HG03575 (cell line): Measurements from ENCODE around the gene DACH1.
"Not testable (repeated sequence)": the region's sequence is repeated elsewhere in the genome, so short reads cannot be mapped to it uniquely, and the experiment has no call there.

Source experiments
- ATAC-seq: cut with Tn5 transposase; IDR thresholded peaks from one replicate; pipeline ENCODE4 v1.9.1; 2021; ENCODE audit not compliant: unreplicated experiment, insufficient number of reproducible peaks, low FRiP score; ENCODE audit errors: extremely low read depth

DACH1 gene

DNA sequence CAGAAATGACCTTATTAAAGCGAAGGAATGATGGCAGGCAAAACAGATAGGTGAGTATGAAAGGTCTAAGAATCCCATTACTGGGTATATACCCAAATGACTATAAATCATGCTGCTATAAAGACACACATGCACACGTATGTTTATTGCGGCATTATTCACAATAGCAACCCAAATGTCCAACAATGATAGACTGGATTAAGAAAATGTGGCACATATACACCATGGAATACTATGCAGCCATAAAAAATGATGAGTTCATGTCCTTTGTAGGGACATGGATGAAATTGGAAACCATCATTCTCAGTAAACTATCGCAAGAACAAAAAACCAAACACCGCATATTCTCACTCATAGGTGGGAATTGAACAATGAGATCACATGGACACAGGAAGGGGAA is 29.4 kb downstream of the DACH1 start:
- not testable (repeated sequence) for ATAC-seq

DNA sequence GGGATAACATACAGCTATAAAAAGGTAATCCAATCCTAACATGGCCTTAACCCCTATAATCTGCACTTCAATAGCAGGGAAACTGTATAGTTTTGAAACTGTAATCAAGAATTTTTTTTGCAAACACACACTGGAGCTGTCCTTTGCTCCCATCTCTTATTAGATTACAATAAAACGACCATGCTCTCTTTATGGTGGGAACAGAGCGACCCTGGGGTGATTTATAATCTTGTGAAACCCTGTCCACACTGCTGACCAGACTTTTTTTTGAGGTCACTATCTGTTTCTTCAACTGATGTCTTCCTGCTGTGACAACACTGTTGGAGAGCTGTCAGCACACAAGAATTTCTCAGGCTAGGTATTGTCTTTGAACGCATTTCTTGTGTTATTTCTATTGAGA is 35.3 kb downstream of the DACH1 start:
- no peak for ATAC-seq

DNA sequence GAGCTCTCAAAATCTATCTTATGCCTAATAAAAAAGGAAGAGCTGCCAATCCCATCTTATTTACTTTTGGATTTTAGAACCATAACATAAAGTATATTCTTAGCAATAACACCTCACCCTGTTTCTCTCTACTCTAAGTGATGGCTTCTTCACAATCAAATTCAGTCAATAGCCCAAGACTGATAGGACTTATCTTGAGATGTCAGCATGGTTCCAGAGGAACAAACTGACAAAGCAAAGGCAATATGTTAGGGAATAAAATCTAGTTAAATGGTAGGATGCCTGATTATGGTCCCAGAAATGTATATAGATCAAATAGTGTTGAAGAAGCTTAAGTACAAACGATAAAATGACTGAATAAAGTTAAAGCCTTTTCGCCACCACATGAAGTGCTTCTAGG is 36.3 kb downstream of the DACH1 start:
- no peak for ATAC-seq

DNA sequence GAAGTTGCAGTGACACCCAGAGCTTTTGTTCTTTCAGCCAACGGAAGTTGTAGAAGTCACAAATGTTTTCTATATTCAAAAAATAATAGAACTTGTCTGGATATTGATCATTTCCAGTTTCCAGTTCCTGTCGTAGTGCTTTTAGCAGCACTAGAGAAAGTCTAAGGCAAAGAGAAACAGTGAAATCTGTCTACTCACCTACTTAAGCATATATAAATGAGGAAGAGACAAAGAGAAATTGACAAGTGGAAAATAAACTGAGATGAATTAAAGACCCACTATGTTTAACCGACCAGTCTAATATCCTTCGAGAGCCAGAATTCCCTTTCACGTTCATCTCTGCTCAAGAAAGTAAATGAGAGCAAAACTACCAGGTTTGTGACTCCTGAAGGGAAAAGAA is 36.7 kb downstream of the DACH1 start:
- no peak for ATAC-seq

DNA sequence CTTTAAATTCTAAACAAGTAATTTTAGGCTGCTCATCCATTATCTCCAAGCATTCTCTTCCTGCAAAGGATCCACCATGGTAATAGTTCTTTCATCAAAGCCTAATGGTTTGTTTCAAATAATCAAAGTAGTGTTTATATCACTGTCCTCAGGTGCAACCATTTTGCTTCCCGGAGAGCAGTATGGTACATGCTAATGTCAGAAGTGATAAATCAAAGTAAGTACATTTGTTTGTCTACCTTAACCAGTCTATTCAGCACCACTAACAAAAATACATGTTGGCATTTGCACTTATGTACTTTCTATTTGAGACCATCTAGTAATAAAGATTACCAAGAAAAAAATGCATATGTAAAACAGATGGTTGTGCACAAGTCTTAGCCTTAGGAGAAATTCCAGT is 37.5 kb downstream of the DACH1 start:
- no peak for ATAC-seq

DNA sequence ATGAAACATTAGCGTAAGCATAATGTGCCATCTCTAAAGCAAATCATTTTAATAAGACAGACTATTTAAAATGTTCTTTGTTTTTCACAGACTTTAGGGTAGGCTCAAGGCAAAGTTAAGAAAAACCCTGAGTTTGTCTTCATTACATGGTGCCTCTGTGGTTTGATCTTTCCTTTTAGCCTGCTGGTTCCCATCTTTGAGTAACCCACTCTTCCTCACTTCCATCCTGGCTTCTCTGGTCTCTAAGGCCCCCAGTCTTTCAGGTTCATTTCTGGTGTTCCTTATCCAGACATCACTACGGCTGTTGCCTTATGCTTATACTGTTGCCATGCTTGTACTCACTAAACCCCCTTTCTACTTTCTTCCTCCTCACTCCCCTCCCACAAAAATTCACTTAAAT is 38.4 kb downstream of the DACH1 start:
- no peak for ATAC-seq

DNA sequence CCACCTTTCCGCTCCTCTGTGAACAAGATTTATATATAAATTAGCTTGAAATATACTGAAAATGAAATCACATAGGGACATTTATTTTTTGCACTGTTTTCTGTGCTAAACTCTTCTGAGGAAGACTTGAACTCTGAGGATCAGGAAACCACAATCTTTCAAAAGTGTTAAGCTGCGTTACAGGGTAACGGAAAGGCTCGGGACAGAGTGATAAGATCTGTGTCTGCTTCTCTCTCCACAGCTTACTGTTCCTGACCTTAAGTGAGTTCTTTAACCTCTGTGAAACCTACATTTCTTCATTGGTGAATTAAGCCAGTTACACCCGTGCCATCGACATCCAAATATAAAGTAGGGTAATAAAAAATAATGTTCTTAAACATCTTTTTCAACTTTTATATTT is 38.9 kb downstream of the DACH1 start:
- ATAC-seq = no peak

DNA sequence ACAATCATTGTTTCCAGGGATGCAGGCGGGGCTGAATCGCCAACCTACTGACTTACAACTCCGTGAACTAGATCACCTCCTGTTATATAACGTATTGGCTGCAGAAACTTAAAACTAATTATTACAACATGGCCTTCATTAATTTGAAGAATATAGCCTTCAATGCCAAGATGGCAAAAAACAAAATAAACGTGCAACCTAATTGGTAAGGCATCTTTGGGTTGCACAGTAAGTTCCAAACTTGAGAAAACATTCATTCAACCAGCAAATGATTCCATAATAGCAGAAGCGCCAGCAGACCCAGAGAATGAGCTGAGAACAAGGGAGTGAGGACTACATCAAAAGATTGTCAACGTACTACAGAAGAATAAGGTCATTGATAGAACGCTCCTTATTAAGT is 39.8 kb downstream of the DACH1 start:
- no peak for ATAC-seq

DNA sequence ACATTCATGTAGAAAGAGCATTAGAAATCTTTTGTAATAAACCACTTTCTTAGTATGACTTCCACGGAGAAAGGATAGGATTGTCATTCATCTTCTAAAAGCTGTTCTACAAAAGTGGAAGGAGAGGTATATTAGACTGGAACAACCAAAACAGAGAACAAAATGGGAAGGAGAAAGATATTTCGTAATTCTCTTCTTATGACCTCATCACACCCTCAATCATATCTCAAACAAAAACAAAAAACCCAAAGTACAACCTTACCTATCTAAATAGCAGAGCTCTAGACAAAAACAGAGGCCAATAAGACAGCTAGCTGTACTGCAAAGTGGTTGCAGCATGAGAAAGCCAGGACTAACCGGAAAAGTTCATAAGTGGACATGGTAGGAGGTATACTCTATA is 46.3 kb downstream of the DACH1 start:
- no peak for ATAC-seq

DNA sequence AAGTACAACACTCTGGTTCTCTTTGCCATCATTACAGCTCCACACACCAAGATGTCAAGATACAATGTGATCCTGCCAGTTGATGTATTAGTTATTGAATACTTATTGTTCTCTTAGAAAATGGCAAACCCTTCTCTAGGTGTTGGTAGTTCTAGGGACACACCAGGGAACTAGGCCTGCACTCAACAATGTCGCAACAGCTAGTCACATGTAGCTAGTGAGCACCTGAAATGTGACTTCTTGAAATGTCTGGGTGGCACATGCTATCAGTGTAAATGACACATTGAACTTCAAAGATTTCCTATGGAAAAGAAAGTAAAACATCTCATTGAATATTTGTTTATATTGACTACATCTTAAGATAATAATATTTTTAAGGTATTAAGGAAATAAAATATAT is 49.7 kb downstream of the DACH1 start:
- ATAC-seq = no peak

DNA sequence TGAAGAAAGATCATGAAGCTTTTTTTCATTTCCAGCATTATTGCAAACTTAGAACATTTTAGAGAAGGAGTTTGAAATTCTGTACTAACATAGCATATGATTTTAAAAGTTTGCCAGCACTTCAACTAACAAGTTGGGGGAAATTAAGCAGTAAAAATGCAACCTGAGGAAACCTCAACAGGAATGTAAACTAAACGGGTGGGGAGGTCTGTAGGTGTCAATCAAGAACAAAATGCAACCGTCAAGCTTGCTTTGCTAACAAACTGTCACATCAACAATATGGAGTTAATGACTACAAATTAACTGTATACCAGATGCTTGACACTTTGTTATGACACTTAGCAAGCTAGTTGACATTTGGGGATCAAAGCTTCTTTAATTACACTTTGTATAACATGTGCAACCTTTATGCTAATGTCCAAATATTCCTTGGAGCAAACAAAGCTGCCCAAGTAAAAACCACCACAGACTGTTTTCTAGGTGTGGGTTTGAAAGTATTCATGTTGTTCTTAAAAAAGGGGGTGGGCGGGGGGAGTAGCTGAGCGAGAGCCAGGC is 52.1 kb downstream of the DACH1 start:
- no peak for ATAC-seq

DNA sequence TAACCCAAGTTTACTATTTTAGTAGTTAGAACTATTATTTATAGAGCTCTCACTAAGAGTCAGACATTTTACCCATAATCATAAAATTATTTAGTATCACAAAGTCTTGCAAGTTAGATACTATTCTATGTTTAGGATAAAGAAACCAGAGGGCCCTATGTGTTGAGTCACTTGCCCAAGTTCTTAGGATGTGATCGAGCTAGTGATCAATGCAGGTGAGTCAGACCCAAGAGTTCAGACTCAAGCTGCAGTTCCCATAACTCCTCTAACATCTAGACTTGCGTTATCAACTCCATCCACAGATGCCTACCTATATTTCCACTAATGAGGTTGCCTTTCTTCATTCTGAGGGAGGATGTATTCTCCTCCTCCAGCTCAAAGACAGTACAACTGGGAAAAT is 53.8 kb downstream of the DACH1 start:
- no peak for ATAC-seq

DNA sequence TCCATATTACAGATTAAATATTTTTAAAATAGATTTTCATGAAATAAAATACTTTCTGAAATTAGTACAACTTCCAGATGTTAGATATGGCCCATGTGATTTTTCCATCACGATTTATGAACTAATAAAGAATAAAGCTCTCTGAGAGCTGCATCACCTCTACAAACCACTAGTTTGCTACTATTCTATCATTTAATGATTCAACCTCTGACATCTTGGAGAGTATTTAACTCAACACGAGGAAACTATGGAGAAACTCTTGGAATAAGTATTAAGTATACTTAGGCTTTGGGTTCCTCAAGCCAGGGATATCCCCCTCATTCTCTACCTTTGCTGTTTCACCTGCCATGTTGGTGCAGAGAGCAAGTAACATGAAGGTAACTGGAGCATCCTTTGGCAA is 55.7 kb downstream of the DACH1 start:
- ATAC-seq = no peak

DNA sequence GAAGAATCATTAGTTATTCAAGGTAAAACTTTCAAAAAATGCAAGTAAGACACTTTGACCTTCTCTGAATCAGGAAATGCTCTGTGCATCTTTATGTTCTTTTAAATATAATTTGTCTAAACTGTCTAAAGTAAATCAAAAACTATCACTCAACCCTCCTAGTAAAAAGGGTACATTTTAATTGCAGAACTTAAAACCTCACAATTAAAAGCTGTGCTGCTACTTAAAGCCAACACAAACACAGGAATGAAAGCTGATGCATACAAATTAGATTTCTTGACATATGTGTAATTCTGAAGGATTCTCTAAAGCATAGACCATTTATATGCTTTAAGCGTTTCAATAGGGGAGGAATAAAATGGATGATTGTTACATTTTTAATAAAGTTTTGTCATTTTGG is 58.3 kb downstream of the DACH1 start:
- ATAC-seq = no peak

DNA sequence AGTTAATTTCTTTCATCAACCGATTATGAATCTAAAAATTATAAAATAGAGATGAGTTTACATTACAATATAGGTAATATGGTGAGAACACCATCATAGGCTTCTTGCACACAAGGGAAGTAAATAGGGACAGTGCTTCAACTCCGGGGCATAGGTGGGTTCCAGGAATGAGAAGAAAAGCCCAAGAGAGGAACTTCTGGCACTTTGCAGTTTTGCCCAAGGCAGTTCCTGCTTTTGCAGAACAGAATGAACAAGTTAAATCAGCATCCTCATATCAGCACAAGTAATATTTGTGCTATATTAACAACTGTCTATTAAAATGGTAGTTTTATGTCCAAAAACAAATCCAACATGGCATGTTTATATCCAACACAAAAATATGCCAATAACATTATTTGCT is 60.1 kb downstream of the DACH1 start:
- no peak for ATAC-seq

DNA sequence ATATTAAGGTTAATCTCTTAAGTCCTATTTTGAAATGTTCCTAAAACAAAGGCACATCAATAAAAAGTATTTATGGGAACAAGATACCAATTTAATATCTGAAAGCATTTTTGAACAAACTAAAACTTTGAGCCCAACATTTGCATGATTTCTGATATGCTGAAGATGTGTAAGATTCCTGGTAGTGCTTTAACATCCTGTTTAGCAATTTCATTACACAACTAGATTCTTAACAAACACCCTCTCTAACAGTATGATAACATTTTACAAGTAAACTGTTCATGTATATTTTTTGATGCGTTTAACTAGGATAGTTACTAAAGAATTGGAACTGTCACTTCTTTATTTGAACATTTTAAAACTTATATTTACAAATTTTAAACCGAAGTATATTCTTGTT is 63.9 kb downstream of the DACH1 start:
- no peak for ATAC-seq

DNA sequence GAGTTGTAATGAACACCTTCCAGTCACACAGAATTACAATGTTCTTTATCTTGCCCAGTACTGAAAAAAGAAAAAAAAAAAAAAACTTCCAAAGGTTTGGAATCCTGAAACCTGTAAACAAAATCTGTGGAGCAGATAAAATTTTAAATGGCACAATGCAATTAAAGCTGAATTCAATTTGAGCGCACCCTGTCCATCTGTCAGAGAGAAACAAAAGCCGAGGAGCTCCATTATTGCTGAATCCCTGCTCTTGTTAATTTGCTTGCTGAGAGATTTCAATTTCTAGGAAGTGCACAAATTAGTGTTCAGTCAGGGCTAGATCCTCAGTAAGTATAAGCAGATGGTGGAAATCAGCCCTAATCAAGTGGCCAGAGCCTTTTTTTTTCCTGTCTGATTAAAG is 65.2 kb downstream of the DACH1 start:
- ATAC-seq = no peak

DNA sequence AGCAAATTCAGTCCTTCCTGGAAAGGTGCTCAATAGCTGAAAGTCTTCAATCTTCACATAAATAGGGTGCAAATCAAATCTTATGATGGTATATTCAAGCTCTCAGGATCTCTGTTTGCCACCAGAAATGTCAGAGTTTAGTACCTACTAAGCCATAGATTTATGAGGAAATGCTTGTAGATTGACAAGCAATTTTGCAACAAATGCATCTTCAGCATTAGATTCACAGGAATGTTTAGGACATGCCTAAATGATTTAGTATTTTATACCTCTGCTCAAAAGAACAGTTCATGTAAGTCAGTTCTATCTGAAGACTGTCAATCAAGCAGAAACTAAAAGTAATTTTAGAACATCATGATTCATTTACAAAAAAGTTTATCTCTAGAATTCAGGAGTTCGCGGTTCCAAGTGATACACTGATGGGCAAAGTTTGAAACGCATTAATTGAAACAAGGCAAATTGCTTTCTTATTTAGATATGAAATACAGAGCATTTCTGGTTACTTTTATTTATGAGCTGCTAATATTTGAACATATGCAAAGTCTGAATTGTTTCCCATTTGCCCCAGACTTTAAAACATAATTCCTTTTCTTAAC is 65.7 kb downstream of the DACH1 start:
- no peak for ATAC-seq

DNA sequence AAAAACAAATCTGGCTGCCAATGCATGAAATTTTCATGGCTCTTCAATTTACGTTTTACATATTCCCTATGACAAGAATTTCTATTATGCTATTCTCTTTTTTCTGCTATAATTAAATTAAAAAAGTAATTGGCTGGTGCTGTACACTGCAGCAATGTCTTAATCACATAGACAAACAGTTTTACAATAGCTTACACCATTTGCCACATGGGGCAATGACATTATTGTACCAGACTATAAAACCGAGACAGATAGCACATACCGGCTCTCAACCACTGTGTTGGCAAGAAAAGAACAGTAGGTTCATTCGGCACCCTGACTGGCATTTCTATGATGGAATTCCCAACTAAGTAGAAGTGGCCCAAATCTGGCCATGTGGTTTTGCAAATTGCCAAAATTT is 67.7 kb downstream of the DACH1 start:
- ATAC-seq = no peak

DNA sequence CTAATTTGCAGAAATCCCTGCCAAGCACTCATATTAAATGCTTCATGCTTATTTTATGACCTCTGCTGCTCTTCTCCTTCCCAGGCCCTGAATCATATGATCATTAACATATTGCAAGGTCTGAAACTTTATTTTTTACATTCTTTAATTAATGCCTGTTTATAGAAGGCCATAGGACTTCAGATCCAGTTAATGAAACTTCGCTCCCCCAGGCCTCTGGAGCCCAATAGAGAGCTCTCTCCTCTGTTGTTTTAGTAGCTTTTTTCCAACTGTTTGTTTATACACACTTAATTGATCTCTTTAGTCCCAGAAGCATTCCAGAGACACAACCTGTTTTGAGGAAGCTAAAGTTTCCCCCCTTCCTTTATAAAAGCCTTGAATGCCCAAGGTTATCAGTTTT is 68.3 kb downstream of the DACH1 start:
- no peak for ATAC-seq

DNA sequence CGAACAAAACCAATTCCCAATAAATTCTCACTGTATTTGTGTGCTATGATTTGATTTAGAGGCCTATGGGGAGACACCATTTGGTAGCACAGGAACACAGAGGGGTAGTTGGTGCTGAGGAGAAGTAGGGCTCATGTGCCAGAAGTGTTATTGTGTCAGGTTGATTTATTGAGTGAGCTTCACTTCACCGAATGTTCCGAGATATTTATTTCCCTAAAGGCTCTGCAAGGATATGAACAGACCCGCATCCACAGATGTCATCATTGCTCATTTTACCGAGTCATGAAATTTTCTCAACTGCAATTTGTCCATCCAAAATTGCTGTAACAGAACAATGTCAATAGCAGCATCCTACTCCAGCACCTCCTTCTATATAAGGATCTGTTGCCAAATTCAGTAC is 69.5 kb downstream of the DACH1 start:
- no peak for ATAC-seq
